Stimulated activated CD8-positive, alpha-beta memory T cell treated with anti-CD3 and anti-CD28 coated beads, Interleukin-7, amount 100 ng/mL, for 48 hours (primary cell): ENCODE data around the gene LRCOL1.
A peak's percentile ranks its signal among the peaks of the same experiment; 100 is the strongest.

Source experiments
- DNase-seq, 2 donors: peaks; one replicate each; pipeline ENCODE4 v3.0.0-alpha.2; 2020; ENCODE audit warnings: low read depth in 1 of 2; ENCODE audit errors: extremely low read depth in 1 of 2

LRCOL1 gene

GRCh38 chr12:132568826-132569480 is 41.4 kb downstream of the LRCOL1 start:
- no peak for DNase-seq

- DNase-seq: no peak
Observed at GRCh38 chr12:132568301-132568700, 42.1 kb downstream of the LRCOL1 start.

- DNase-seq: no peak
Observed at GRCh38 chr12:132566516-132567131, 43.8 kb downstream of the LRCOL1 start.

- no peak for DNase-seq
Observed at GRCh38 chr12:132565365-132565764, 45.0 kb downstream of the LRCOL1 start.

- no peak for DNase-seq
Observed at GRCh38 chr12:132563911-132564310, 46.5 kb downstream of the LRCOL1 start.

GRCh38 chr12:132562489-132563021 is 47.8 kb downstream of the LRCOL1 start:
- no peak for DNase-seq

- DNase-seq: no peak
Observed at GRCh38 chr12:132561427-132562156, 48.8 kb downstream of the LRCOL1 start.

- peak; percentile 57 to 67 for DNase-seq
Observed at GRCh38 chr12:132560614-132561426, 49.6 kb downstream of the LRCOL1 start.

- no peak for DNase-seq
Observed at GRCh38 chr12:132560364-132560613, 50.1 kb downstream of the LRCOL1 start.

- DNase-seq: peak in 1 of 2 donors; percentile 34
Observed at GRCh38 chr12:132559652-132560363, 50.6 kb downstream of the LRCOL1 start.

GRCh38 chr12:132558861-132559623 is 51.3 kb downstream of the LRCOL1 start:
- DNase-seq: no peak

- DNase-seq: no peak
Observed at GRCh38 chr12:132558042-132558856, 52.1 kb downstream of the LRCOL1 start.

GRCh38 chr12:132557291-132558015 is 52.9 kb downstream of the LRCOL1 start:
- no peak for DNase-seq

GRCh38 chr12:132556801-132557200 is 53.6 kb downstream of the LRCOL1 start:
- no peak for DNase-seq

GRCh38 chr12:132556216-132556615 is 54.2 kb downstream of the LRCOL1 start:
- no peak for DNase-seq

GRCh38 chr12:132555686-132556085 is 54.7 kb downstream of the LRCOL1 start:
- no peak for DNase-seq

- no peak for DNase-seq
Observed at GRCh38 chr12:132554845-132555630, 55.3 kb downstream of the LRCOL1 start.
